Left ventricle myocardium inferior (tissue), 1 donor: ENCODE data around the gene EFHC1. TPM values are rescaled to one million over a fixed set of nuclear protein-coding genes. Genes with fewer than 3 reads are reported as not detected.

ENCODE experiments used
- DNase-seq: peaks from one replicate; pipeline ENCODE4 v3.0.0-alpha.2; 2020
- H3K27ac ChIP-seq: fragments of 200-600 bp; replicated peaks from 2 replicates; pipeline ENCODE4 v1.8.0; 2021
- H3K27me3 ChIP-seq: fragments of 200-600 bp; 2 replicates; pipeline ENCODE4 v1.8.0; 2021; ENCODE audit warnings: low read depth
- H3K36me3 ChIP-seq: fragments of 200-600 bp; 2 replicates; pipeline ENCODE4 v1.8.0; 2021
- H3K4me1 ChIP-seq: fragments of 200-600 bp; 2 replicates; pipeline ENCODE4 v1.8.0; 2021
- H3K4me3 ChIP-seq: fragments of 200-600 bp; 2 replicates; pipeline ENCODE4 v1.8.0; 2021; ENCODE audit warnings: mild to moderate bottlenecking, moderate library complexity
- H3K9me3 ChIP-seq: fragments of 200-600 bp; replicated peaks from 2 replicates; pipeline ENCODE4 v1.8.0; 2021
- intact Hi-C: fragments of 100-400 bp; cut with micrococcal nuclease; formaldehyde crosslinking; loops from one replicate; pipeline ENCODE4 v1.11.0; 2022
- total RNA-seq: library from RNA; stranded (reverse); fragmentation: NEBNext Ultra II Directional; extraction: Animal tissue kit (Norgen Biotek cat#: 25700); gene quantifications from one replicate; pipeline ENCODE4 v1.2.1, GENCODE V29; 2021
- TF ChIP-seq, protein P1 (sequence below): fragments of 200-600 bp; IDR thresholded peaks from 2 replicates; pipeline ENCODE4 v1.8.0; 2021; ENCODE audit warnings: antibody characterized with exemption, mild to moderate bottlenecking, borderline replicate concordance
- donor health status: DM: no; HTN: yes; CAD: no; lungs with severe emphysema.

The EFHC1 gene
- total RNA-seq, 1 donor from 2014 or later, result 5.7 TPM

DNA sequence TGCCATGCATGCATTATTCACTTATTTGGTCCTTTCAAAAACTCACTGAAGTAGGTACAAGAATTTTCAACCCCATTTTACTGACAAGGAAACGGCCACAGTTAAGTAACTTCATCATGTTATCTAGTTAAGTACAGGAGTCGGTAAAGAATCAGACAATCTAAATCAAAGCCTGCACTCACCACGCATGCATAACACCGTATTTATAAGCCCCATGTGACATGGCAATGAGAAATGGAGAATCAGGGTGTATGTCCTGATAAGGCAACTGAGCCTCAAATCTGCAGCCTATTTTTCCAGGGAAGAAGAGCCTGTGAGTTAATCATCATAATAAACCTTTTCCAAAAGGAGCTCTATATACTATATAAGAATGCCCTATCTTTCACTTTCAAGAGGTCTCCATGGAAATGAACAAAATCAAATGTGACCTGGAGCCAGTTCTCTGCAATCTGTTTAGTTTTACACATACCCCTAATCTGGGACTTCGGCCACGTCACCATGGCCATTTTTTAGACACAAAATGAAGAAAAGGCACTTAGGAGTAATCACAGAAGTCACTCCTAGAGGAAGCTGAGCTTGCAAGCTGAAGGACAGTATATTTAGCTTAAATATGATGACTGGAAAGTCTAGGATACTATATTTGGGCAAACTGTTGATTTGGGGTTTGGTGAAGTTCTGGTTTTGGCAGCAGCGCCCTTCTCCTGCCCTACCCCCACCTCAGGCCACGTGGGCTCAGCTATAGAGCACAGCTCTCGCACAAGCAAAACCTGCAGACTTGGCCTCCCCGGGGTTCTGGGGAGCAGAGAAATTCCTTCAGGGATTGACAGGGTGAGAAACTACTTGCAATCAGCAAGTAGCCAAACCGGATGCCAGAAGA, 137.5 kb downstream of the EFHC1 start:
- peak overlapping the region; percentile 55 for H3K27ac ChIP-seq

DNA sequence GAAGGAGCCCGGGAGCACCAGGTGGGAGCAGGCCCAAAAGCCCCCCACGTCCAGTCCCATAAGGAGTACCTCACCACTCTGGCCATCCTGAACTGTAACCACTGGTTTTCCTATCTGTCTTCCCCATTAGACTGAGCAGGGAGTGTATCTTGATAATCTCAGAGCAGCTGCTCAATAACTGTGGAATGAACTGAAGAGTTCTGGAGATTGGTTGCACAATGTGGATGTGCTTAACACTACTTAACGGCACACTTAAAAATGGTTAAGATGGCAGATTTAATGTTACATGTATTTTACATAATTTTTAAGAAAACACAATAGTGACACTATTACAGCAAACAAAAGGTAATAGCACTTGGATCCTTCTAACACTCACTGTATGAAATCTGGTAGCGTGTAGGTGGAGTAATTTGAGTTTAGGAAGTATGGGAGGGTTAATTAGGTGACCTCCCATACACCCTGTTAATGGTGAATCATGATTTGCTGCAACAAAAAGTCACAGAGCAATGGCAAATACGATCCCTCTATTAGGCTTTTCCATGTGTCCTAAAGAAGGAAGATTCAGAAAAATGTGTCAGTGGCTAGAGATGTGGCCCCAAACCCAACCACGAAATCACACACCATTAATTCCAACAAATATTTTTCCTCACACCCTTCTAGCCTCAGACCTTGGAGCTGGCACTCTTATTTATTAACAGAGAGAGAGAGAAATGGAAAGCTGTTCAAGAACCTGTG, 138.3 kb downstream of the EFHC1 start:
- DNase-seq, result no peak
- Histone ChIP-seq H3K36me3 (no peaks in the 10 kb centered on the region), H3K27me3 (no peaks in the 10 kb centered on the region), H3K27ac (peak overlapping the region; percentile 55), H3K4me3 (no peak overlapping the region), H3K4me1 (peaks cover 55% of the 10 kb centered on the region), H3K9me3 (no peaks in the 10 kb centered on the region)
- intact Hi-C loops, result no loop called here
- TF ChIP-seq, protein P1, sequence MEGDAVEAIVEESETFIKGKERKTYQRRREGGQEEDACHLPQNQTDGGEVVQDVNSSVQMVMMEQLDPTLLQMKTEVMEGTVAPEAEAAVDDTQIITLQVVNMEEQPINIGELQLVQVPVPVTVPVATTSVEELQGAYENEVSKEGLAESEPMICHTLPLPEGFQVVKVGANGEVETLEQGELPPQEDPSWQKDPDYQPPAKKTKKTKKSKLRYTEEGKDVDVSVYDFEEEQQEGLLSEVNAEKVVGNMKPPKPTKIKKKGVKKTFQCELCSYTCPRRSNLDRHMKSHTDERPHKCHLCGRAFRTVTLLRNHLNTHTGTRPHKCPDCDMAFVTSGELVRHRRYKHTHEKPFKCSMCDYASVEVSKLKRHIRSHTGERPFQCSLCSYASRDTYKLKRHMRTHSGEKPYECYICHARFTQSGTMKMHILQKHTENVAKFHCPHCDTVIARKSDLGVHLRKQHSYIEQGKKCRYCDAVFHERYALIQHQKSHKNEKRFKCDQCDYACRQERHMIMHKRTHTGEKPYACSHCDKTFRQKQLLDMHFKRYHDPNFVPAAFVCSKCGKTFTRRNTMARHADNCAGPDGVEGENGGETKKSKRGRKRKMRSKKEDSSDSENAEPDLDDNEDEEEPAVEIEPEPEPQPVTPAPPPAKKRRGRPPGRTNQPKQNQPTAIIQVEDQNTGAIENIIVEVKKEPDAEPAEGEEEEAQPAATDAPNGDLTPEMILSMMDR, result no peak

More for the DNA sequence above, 137.5 kb downstream of the EFHC1 start:
- H3K4me3 ChIP-seq, result no peak overlapping the region
- peaks cover 52% of the 10 kb centered on the region for H3K4me1 ChIP-seq
- no peaks in the 10 kb centered on the region for H3K27me3 ChIP-seq
- no peaks in the 10 kb centered on the region for H3K36me3 ChIP-seq
- TF ChIP-seq, protein P1, result no peak
- intact Hi-C loops, result no loop called here
- H3K9me3 ChIP-seq, result no peaks in the 10 kb centered on the region
- DNase-seq, result no peak

DNA sequence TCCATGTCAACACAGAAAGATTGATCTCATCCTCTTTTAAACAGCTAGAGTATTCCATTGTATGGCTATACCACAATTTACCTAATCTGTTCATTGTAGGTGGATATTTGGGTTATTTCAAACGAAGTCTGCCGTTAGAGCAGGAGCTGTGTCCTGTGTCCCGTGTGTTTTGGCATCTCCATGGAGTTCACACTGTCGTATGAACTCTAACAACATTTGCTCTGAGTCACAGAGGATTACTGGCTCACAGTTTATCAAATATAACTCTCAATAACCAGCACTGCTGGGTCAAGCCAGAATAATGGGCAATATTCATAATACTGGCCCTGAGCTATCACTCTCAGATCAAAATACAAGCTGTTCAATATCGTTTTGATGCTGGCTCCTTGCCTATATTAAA, 140.3 kb downstream of the EFHC1 start:
- H3K27me3 ChIP-seq, result no peaks in the 10 kb centered on the region
- TF ChIP-seq, protein P1, result no peak
- H3K4me1 ChIP-seq, result peaks cover 74% of the 10 kb centered on the region
- DNase-seq, result no peak
- no peaks in the 10 kb centered on the region for H3K9me3 ChIP-seq
- H3K27ac ChIP-seq, result peak overlapping the region; percentile 47
- intact Hi-C loops, result no loop called here
- H3K4me3 ChIP-seq, result no peak overlapping the region
- H3K36me3 ChIP-seq, result no peaks in the 10 kb centered on the region

DNA sequence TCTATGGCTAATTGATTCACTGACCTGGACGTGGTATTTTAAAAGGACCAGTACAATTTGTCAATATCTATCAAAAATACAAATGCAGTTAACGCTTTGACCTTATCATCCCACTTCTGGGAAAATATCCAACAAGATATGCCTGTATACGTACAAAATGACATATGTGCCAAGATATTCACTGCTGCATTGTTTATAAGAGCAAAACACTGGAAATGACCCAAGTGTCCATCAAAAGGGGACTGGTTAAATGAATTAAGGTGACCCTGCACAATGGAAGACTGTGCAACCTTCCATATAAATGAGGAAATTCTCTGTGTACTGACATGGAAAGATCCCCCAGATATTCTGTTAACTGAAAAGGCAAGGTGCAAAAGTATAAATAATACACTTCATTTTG, 142.8 kb downstream of the EFHC1 start:
- Histone ChIP-seq H3K4me3 (no peak overlapping the region), H3K36me3 (no peaks in the 10 kb centered on the region), H3K27ac (no peak overlapping the region), H3K9me3 (no peaks in the 10 kb centered on the region), H3K27me3 (no peaks in the 10 kb centered on the region), H3K4me1 (peaks cover 82% of the 10 kb centered on the region)
- no peak for DNase-seq
- intact Hi-C loops, result no loop called here
- TF ChIP-seq, protein P1, result no peak

DNA sequence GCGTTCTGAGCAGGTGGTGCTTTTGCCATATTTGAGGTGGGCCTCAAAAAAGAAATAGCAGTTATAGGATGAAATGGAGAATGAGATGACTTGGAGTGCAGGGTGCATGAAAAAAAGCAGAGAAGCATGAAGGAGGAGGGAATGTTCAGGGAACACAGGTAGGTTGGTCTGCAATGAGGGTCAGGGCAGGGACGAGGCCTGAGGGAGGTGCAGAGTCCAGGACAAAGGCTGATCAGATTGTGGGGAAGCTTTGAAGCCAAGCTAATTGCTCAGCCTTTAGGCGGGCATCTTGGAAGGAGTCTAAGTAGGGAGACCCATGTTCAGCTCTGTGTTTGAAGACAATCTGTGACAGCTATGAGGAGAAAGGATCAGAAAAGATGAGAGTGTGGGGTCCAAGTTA, 144.7 kb downstream of the EFHC1 start:
- intact Hi-C loops, result no loop called here
- Histone ChIP-seq H3K27me3 (no peaks in the 10 kb centered on the region), H3K9me3 (no peaks in the 10 kb centered on the region), H3K4me3 (no peak overlapping the region), H3K4me1 (peaks cover 89% of the 10 kb centered on the region), H3K27ac (no peak overlapping the region), H3K36me3 (no peaks in the 10 kb centered on the region)
- TF ChIP-seq, protein P1, result no peak
- no peak for DNase-seq
